Measurements from ENCODE around the gene CASZ1. TPM values are rescaled to one million over a fixed set of nuclear protein-coding genes. Genes with fewer than 3 reads are reported as not detected.

The CASZ1 gene
- total RNA-seq, 1 experiment from 2014 or later = 3.9 TPM

DNA sequence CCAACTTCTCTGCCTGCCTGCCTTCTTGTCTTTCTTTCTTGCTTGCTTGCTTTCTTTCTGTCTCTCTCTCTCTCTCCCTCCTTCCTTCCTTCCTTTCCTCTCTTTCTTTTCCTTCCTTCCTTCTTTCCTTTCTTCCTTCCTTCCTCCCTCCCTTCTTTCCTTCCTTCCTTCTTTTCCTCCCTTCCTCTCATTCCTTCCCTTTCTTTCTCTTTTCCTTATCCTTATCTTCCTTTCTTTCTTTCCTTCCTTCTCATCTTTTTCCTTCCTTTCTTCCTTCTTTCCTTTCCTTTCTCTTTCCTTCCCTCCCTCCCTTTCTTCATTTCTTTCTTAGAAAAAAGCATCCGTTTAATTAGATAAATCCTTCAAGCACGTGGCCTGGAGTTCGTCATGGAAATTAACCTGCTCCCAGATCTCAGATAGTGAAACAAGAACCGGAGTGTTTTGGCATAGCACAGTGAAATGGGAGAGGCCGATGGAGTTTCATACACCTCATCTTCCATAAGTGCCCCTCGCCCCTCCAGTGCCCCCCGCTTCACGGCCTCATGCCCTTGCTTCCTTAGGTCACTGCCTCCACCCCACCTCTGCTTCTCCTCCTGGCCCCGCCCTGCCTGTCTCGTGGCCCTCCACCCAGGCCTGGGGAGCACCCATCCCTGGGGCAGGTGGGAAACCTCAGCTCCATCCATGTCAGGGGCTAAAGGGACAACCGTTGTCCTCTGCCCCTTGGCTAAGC lies 11.3 kb downstream of the CASZ1 start:
- Mint-ChIP-seq H3K27me3 (ENCODE audit: low read depth) (peaks cover 10% of the 10 kb centered on the region), H3K4me3 (no peak overlapping the region), H3K27ac (no peak overlapping the region), H3K9me3 (no peaks in the 10 kb centered on the region), H3K4me1 (no peaks in the 10 kb centered on the region), H3K36me3 (ENCODE audit: insufficient read depth in 1 of 3, low read depth in 3 of 3) (no peaks in the 10 kb centered on the region)
- no peak overlapping the region for H4K8ac ChIP-seq (replicated peaks; ENCODE audit: insufficient read length, low read depth, low read length)
- no peak overlapping the region for H2BK5ac ChIP-seq (ENCODE audit: insufficient read length, low read length)
- no peak overlapping the region for H3K18ac ChIP-seq (ENCODE audit: insufficient read length, low read depth, low read length)
- no peaks in the 10 kb centered on the region for H3K9me3 ChIP-seq (ENCODE audit: control insufficient read depth, low read depth, low read length)
- no peak overlapping the region for H3K14ac ChIP-seq (ENCODE audit: insufficient read depth, low read length)
- H2BK120ac ChIP-seq (ENCODE audit: low read depth, low read length, poor library complexity, severe bottlenecking) = no peak overlapping the region
- no peak overlapping the region for H3K23ac ChIP-seq (ENCODE audit: insufficient read length, low read depth, low read length)
- H4K91ac ChIP-seq (ENCODE audit: insufficient read length, low read depth, low read length) = no peak overlapping the region
- H2BK20ac ChIP-seq (ENCODE audit: low read depth, low read length, poor library complexity, severe bottlenecking) = no peak overlapping the region
- WGBS (ENCODE audit: extremely low coverage, insufficient read length, low lambda C conversion rate) = no CpG with 5 or more reads among the region's 11 CpGs
- H3T11ph ChIP-seq (ENCODE audit: low read length) = no peak overlapping the region
- H3K56ac ChIP-seq (ENCODE audit: insufficient read length, low read depth, low read length) = no peak overlapping the region
- no peak for DNase-seq
- H2BK15ac ChIP-seq (ENCODE audit: low read depth, low read length) = no peak overlapping the region
- H3K23me2 ChIP-seq (ENCODE audit: insufficient read length, low read depth, low read length, poor library complexity, severe bottlenecking) = no peaks in the 10 kb centered on the region
- TF ChIP-seq, protein P1, sequence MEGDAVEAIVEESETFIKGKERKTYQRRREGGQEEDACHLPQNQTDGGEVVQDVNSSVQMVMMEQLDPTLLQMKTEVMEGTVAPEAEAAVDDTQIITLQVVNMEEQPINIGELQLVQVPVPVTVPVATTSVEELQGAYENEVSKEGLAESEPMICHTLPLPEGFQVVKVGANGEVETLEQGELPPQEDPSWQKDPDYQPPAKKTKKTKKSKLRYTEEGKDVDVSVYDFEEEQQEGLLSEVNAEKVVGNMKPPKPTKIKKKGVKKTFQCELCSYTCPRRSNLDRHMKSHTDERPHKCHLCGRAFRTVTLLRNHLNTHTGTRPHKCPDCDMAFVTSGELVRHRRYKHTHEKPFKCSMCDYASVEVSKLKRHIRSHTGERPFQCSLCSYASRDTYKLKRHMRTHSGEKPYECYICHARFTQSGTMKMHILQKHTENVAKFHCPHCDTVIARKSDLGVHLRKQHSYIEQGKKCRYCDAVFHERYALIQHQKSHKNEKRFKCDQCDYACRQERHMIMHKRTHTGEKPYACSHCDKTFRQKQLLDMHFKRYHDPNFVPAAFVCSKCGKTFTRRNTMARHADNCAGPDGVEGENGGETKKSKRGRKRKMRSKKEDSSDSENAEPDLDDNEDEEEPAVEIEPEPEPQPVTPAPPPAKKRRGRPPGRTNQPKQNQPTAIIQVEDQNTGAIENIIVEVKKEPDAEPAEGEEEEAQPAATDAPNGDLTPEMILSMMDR (conservative IDR thresholded peaks at IDR 0.05) = no peak
- no peak overlapping the region for H3K9ac ChIP-seq (ENCODE audit: extremely low read depth, insufficient read length, low read length)
- no peak overlapping the region for H3K4me2 ChIP-seq (ENCODE audit: insufficient read depth, insufficient read length, low read length)
- H3K4me1 ChIP-seq (ENCODE audit: insufficient read depth, low read length) = no peaks in the 10 kb centered on the region
- H3K4ac ChIP-seq (ENCODE audit: low read depth, low read length) = no peak overlapping the region
- no peak overlapping the region for H4K5ac ChIP-seq (ENCODE audit: insufficient read length, low read depth, low read length)
- H3K79me2 ChIP-seq (ENCODE audit: insufficient read depth, low read length) = no peaks in the 10 kb centered on the region
- H3K27me3 ChIP-seq (ENCODE audit: insufficient read depth, low read length) = no peaks in the 10 kb centered on the region
- H2AFZ ChIP-seq (ENCODE audit: low read length) = no peak overlapping the region
- no peaks in the 10 kb centered on the region for H4K20me1 ChIP-seq (ENCODE audit: control insufficient read depth, insufficient read depth, insufficient read length)
- no peak overlapping the region for H2BK12ac ChIP-seq (ENCODE audit: insufficient read length, low read depth, low read length)
- no peak overlapping the region for H3K27ac ChIP-seq (ENCODE audit: insufficient read length, low read depth, low read length)
- H3K79me1 ChIP-seq (ENCODE audit: insufficient read depth, low read depth, low read length, poor library complexity, severe bottlenecking) = no peaks in the 10 kb centered on the region
- no peak overlapping the region for H2AK5ac ChIP-seq (ENCODE audit: insufficient read length, low read length)

Data from H9 (cell line).